T-helper 17 cell (primary cell): ENCODE data around the gene URB2. TPM values are rescaled to one million over a fixed set of nuclear protein-coding genes. Genes with fewer than 3 reads are reported as not detected.
A peak's percentile ranks its signal among the peaks of the same experiment; 100 is the strongest.
"Not testable (repeated sequence)": the region's sequence is repeated elsewhere in the genome, so short reads cannot be mapped to it uniquely, and the experiment has no call there.

ENCODE experiments used
- ATAC-seq: fragments of 150-1000 bp; cut with Tn5 transposase; 2 replicates; pipeline ENCODE4 v1.10.0; 2021; ENCODE audit warnings: mild to moderate bottlenecking, moderate library complexity
- DNase-seq, 3 donors: peaks; one replicate each; pipeline versions ENCODE4 v3.0.0 to v3.0.0-alpha.2; 2020 to 2021
- H3K9me3 ChIP-seq: one replicate; pipeline ENCODE4 v1.7.0; 2013; ENCODE audit warnings: low read length, mild to moderate bottlenecking; ENCODE audit not compliant: control insufficient read depth, poor library complexity, severe bottlenecking
- H3K27ac Mint-ChIP-seq: one replicate; pipeline ENCODE4 v1.8.0; 2022; ENCODE audit warnings: mild to moderate bottlenecking, moderate library complexity, mixed read lengths
- H3K27me3 Mint-ChIP-seq: one replicate; pipeline ENCODE4 v1.8.0; 2022; ENCODE audit warnings: mixed read lengths
- H3K36me3 Mint-ChIP-seq: one replicate; pipeline ENCODE4 v1.8.0; 2022; ENCODE audit warnings: low read depth, mixed read lengths
- H3K4me1 Mint-ChIP-seq: one replicate; pipeline ENCODE4 v1.8.0; 2022; ENCODE audit warnings: mild to moderate bottlenecking, mixed read lengths
- H3K4me3 Mint-ChIP-seq: one replicate; pipeline ENCODE4 v1.8.0; 2022; ENCODE audit warnings: mild to moderate bottlenecking, moderate library complexity, mixed read lengths
- total RNA-seq, 4 donors: library from RNA in 2 of 4; stranded (reverse) in 2 of 4; gene quantifications; one replicate each; pipeline ENCODE4 v1.2.3 and lab custom pipeline; 2022 to 2026

URB2 gene
- total RNA-seq, 2 donors from 2014 or later, result 8.2 to 10.7 TPM

DNA sequence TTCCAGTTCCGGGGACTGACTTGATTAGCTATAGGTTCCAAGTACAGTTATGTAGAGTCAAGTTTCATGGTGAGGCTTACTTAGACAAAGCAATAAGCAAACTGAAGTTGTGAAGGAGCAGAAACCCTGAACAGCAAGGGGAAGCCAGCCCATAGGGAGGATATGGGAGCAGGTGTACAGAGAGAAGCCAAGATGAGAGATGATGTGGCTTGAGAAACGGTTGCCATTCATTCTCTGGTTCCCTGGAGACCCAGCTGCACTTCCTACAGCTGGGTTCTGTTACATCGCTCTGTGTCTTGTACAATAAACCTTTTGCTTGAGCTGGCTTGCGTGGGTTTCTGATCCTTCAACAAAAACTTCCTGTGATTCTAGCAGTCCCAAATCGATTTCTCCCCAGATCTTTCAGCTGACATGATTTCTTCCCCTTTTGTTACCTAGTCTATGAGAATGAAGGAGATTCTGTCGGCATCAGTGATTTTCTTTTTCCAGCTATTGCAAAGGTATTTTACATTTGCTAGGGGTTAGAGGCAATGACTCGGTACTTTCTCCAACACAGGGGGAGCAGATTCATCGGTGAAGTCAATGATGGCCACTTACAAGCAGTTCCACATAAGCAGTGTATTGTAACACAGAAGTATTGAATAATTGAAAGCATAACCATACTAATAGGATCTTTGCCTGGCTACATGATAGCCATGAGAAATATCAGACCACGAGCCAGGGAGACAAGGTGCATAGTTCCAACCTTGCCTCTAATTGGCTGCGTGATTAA lies 67.3 kb downstream of the URB2 start:
- Mint-ChIP-seq H3K36me3 (no peaks in the 10 kb centered on the region), H3K4me1 (peaks cover 17% of the 10 kb centered on the region), H3K4me3 (no peak overlapping the region), H3K27me3 (peaks cover 15% of the 10 kb centered on the region), H3K27ac (peak overlapping the region; percentile 83)
- no peak for ATAC-seq
- DNase-seq, result no peak
- H3K9me3 ChIP-seq, result no peaks in the 10 kb centered on the region

DNA sequence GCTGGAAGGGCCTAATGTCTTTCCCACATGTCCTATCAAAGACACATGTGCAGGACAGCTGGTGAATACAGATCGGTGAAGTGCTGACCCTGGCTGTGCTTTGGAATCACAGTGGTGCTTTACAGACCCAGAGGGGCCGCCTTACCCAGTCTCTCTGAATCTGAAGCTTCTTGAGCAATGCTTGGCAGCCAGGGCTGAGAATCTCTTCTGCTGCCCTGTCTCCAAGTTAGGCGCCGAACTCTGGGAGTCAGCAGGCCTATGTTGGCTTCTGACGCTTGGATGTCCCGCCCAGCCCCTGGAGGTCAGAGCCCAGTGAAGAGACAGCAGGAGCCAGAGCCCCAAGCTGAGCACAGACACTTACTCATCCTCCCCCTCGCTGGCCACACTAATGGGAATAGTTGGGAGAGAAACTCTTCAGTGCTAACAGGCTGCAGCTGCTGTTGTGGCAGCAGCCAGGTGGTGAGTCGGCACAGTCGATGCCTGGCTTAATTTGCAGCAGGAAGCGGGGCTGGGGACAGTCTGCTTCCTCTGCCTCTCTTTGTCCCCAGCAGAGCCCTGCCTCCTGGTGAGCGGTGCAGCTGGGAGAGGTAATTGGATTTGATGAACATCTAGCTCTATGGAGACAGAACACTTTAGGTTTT lies 68.1 kb downstream of the URB2 start:
- H3K4me3 Mint-ChIP-seq, result no peak overlapping the region
- H3K4me1 Mint-ChIP-seq, result peaks cover 17% of the 10 kb centered on the region
- H3K36me3 Mint-ChIP-seq, result no peaks in the 10 kb centered on the region
- ATAC-seq (no peak), DNase-seq (no peak)
- no peaks in the 10 kb centered on the region for H3K9me3 ChIP-seq
- H3K27me3 Mint-ChIP-seq, result peaks cover 15% of the 10 kb centered on the region
- H3K27ac Mint-ChIP-seq, result no peak overlapping the region

GRCh38 chr1:229696385-229696784 lies 70.3 kb downstream of the URB2 start:
- no peak overlapping the region for H3K4me3 Mint-ChIP-seq
- peaks cover 15% of the 10 kb centered on the region for H3K27me3 Mint-ChIP-seq
- ATAC-seq, result no peak
- peaks cover 12% of the 10 kb centered on the region for H3K4me1 Mint-ChIP-seq
- H3K36me3 Mint-ChIP-seq, result no peaks in the 10 kb centered on the region
- DNase-seq, result no peak
- H3K9me3 ChIP-seq, result no peaks in the 10 kb centered on the region
- no peak overlapping the region for H3K27ac Mint-ChIP-seq

GRCh38 chr1:229699613-229700267 lies 73.7 kb downstream of the URB2 start:
- Mint-ChIP-seq H3K4me1 (peaks cover 5% of the 10 kb centered on the region), H3K36me3 (no peaks in the 10 kb centered on the region)
- ATAC-seq, result no peak

DNA sequence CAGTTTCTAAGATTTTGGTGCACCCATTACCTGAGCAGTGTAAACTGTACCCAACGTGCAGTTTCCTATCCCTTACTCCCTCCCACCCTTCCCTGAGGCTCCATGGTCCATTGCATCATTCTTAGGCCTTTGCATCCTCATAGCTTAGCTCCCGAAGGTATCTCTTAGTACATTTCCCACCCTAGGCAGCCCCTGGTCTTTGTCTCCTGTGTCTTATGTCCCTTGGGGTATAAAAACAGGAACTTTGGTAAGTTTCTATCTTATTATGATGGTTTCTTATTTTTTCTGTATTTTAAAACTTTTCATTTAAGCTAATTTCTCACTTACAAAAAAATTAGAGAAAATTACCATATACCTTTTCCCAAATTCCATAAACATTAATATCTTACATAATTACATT lies 78.1 kb downstream of the URB2 start:
- no peak overlapping the region for H3K4me3 Mint-ChIP-seq
- no peaks in the 10 kb centered on the region for H3K4me1 Mint-ChIP-seq
- peaks cover 9% of the 10 kb centered on the region for H3K27me3 Mint-ChIP-seq
- peaks cover 8% of the 10 kb centered on the region for H3K36me3 Mint-ChIP-seq
- H3K27ac Mint-ChIP-seq, result no peak overlapping the region
- DNase-seq (no peak), ATAC-seq (no peak)
- no peaks in the 10 kb centered on the region for H3K9me3 ChIP-seq

More at GRCh38 chr1:229699613-229700267, 73.7 kb downstream of the URB2 start:
- no peak overlapping the region for H3K27ac Mint-ChIP-seq
- H3K9me3 ChIP-seq, result no peaks in the 10 kb centered on the region
- DNase-seq, result no peak
- no peak overlapping the region for H3K4me3 Mint-ChIP-seq
- H3K27me3 Mint-ChIP-seq, result peaks cover 15% of the 10 kb centered on the region

- not testable (repeated sequence) for ATAC-seq, H3K9me3 ChIP-seq, H3K27ac Mint-ChIP-seq, DNase-seq, H3K4me3 Mint-ChIP-seq, H3K36me3 Mint-ChIP-seq, H3K4me1 Mint-ChIP-seq
- peaks cover 12% of the 10 kb centered on the region for H3K27me3 Mint-ChIP-seq
Observed at GRCh38 chr1:229705152-229705551, 79.1 kb downstream of the URB2 start.

DNA sequence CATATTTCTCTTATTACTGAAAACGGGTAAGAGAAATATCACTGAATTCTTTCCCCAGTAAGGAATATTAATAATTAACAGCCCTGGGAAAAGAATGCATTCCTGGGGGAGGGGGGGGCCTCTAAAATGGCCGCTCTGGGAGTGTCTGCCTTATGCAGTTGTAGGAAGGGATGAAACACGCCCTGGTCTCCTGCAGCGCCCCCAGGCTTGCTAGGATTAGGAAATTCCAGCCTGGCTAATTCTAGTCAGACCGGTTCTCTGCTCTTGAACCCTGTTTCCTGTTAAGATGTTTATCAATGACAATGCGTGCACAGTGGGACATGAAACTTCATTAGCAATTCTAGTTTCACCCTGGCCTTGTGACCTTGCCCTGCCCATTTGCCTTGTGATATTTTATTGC lies 81.1 kb downstream of the URB2 start:
- not testable (repeated sequence) for DNase-seq, H3K4me1 Mint-ChIP-seq, ATAC-seq, H3K27ac Mint-ChIP-seq, H3K36me3 Mint-ChIP-seq, H3K9me3 ChIP-seq, H3K4me3 Mint-ChIP-seq
- peaks cover 24% of the 10 kb centered on the region for H3K27me3 Mint-ChIP-seq

DNA sequence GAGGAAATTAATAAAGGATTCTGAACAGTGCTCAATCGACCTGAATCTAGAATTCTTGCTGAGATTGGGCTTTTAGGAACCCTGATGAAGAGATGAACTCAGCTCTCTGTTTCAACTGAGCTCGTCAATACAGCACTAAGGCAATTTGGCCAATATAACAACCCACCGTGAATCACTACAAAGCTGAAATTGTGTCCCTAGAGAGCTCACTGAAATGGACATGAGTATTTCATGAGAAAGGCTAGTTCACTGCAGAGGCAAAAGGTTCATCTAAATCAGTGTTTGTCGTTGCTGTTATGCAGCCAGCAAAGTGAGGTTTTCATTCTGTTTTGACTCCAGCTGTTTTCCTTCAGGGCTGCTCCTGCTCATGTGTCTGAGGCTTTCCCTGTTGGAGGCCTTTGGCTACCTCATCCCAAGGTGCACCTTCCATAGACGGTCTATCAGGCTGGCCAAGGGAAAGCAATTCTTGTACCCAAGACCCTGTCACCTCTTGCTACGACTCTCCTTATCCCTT lies 83.5 kb downstream of the URB2 start:
- ATAC-seq, result no peak
- peaks cover 24% of the 10 kb centered on the region for H3K27me3 Mint-ChIP-seq
- peaks cover 8% of the 10 kb centered on the region for H3K36me3 Mint-ChIP-seq
- no peak overlapping the region for H3K4me3 Mint-ChIP-seq
- no peaks in the 10 kb centered on the region for H3K9me3 ChIP-seq
- H3K27ac Mint-ChIP-seq, result no peak overlapping the region
- no peak for DNase-seq
- H3K4me1 Mint-ChIP-seq, result no peaks in the 10 kb centered on the region

Other genes starting within 250 kb of the URB2 start
- not detected for gene ACTA1, start 192.2 kb upstream of the URB2 start, total RNA-seq
- 10 to 100 TPM; 26.0 to 35.9 TPM for gene NUP133, start 117.9 kb upstream of the URB2 start, total RNA-seq
- 10 to 100 TPM; 12.9 to 19.2 TPM for gene ABCB10, start 67.5 kb upstream of the URB2 start, total RNA-seq
- gene TAF5L, start 125 bp upstream of the URB2 start, total RNA-seq, result 10 to 100 TPM; 24.2 to 34.2 TPM